NCI-H69 (cell line): ENCODE data around the gene RNASE3.
"Not testable (repeated sequence)": the region's sequence is repeated elsewhere in the genome, so short reads cannot be mapped to it uniquely, and the experiment has no call there.

Source experiments
- DNase-seq: peaks from one replicate; lab custom pipeline; 2025; lab: John Stamatoyannopoulos, UW

RNASE3 gene

DNA sequence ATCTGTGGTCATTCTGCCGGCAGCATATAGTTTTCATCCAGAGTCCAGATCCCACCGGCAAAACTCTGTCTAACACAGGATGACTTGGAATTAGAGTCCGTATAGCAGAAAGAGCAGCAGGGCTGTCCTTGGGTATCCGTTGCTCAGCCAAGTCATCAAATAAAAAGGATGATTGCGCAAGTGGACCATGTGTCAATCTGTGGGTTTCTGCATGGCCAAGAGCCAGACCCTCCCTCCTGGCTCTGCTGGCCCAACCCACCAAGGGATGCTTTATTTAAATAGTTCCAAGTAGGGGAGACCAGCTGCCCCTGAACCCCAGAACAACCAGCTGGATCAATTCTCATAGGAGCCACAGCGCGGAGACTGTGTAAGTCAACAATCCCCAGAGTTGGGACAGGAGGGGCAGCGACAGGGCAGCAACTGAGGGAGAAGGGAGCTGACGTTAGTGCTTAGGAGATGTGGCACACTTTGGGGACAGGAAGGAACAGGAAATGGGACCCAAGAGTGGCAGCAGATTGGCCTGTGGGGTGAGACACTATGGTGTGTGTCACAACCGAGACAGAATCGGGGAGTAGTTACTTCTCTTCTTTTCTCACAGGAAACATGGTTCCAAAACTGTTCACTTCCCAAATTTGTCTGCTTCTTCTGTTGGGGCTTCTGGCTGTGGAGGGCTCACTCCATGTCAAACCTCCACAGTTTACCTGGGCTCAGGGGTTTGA lies 28.0 kb downstream of the RNASE3 start:
- not testable (repeated sequence) for DNase-seq

- DNase-seq: not testable (repeated sequence)
These were observed 32.6 kb downstream of the RNASE3 start for GRCh38 chr14:20923766-20924297.

- peak; percentile 33 for DNase-seq
These were observed 43.1 kb downstream of the RNASE3 start for GRCh38 chr14:20934148-20934762.

DNA sequence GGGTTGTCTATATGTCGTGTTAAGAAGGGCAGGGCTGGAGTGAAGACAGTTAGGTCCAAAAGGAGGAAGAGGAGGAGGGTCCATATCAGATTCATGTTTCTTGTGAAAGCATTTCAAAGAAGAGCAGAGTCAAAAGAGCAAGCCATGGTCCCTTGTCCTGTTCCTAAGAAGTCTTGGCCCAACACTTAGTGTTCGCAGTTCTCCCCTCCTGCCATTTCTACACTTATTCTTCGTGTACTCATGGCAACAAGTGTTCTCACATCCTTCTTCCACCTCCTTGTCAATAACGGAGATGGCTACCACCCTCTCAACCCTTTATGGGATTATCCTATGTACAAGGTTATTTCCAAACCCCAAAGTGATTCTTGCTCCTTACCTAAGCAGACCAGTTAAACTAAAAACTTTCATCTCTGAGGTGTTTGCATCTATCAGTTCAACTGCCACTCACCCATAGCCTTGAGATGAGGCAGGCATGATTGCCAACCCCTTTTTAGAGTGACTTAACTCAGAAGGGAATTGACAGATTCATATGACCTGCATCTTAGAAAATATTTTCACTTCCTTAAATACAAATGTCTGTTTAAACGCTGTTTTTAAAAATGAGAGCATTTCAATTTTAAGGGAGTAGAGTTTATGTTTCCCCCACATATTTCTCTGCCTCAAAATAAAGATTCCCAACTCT lies 44.3 kb downstream of the RNASE3 start:
- DNase-seq: no peak
